Esophagus muscularis mucosa (tissue), 4 donors: ENCODE results near the gene ATP1A1.

Experiments
- CTCF ChIP-seq, 3 experiments: fragments of 200-600 bp in 2 of 3; fragments of 450-650 bp in 1 of 3; sonication (generic) in 2 of 3; IDR thresholded peaks; one replicate each; pipeline ENCODE4 v1.5.1; 2017 to 2019; ENCODE audit warnings: antibody characterized with exemption in 3 of 3, mild to moderate bottlenecking in 2 of 3, moderate library complexity in 1 of 3
- EP300 ChIP-seq: sonication (generic); formaldehyde crosslinking; IDR thresholded peaks from one replicate; pipeline ENCODE4 v1.6.1; 2017; ENCODE audit warnings: antibody characterized with exemption
- POLR2A ChIP-seq: fragments of 450-650 bp; IDR thresholded peaks from one replicate; pipeline ENCODE4 v1.6.1; 2017; ENCODE audit warnings: antibody characterized with exemption, moderate library complexity, mild to moderate bottlenecking, low read depth

GRCh38 chr1:116362050-116362449 is 11.0 kb upstream of the ATP1A1 start:
- TF ChIP-seq CTCF (IDR thresholded peaks at IDR 0.05) (no peak), POLR2A (no peak), EP300 (no peak)
